Hematopoietic multipotent progenitor cell treated with erythropoietin and hydrocortisone succinate and interleukin-3 and kit ligand, for 4 days (in vitro differentiated cells): ENCODE measurements around the gene UBE2L6.

Experiments used
- DNase-seq: peaks from one replicate; pipeline ENCODE4 v3.0.0-alpha.2; 2015

Gene UBE2L6

DNA sequence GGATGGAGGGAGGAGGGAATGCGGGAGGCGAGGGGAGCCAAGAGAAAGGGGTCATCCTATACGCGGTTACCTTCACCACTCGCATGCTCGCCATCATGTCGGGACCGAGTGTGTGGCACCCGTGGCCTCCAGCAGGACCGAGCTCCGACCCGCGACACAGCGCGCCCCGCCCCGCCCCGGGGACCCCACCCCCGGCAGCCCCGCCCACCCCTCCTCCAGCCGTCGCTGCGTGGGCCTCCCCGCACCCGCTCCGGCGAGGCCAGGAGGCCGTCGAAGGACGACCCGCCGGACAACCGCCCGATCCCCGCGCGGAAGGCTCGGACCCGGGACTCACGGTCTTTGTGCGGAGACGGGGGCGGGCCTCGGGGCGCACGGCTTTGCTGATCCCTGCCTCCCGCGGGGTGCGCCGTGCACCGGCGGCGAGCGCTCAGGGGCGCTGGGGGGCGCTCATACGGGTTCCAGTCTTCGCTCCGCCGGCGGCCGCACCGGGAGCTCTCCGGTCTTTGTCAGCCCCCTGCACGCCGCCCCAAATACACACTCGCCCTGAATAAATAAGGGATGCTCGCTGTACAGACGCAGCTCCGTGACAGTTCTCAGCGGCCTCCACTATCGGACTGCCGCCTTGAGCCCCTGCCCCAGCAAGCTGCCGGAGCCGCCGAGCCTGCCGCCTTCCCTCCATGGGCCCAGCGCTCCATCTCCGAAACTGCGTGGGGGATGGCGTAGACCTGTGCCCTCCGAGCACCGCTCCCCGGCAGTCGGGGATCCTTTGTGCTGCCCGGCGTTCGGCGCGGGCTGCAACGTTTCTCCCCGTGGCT is at the start of gene UBE2L6:
Gene UBE2L6, minus strand, starts transcription at position 158 of the 815 bp plus-strand sequence. Its CDS starts 61 bp downstream, at position 97.
- peak; percentile 79 for DNase-seq

DNA sequence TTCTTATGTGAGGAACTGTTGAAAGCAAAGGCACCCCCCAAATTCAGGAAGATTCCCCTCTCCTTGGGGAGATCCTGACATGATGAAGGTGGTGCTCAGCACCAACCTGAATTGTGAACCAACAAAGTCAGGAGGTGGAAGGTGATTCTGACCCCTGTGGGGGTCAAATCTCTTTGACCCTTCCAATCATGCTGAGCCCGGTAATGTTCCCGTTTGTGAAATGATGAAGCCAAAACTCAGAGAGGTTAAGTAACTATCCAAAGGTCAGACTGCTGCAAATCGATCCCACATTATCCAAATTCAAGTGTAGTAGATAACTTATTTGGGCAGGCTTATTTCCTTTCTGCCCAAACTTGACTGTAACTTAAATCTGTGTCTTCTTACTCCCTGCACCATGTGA is 49.1 kb upstream of the UBE2L6 start:
- DNase-seq: no peak

DNA sequence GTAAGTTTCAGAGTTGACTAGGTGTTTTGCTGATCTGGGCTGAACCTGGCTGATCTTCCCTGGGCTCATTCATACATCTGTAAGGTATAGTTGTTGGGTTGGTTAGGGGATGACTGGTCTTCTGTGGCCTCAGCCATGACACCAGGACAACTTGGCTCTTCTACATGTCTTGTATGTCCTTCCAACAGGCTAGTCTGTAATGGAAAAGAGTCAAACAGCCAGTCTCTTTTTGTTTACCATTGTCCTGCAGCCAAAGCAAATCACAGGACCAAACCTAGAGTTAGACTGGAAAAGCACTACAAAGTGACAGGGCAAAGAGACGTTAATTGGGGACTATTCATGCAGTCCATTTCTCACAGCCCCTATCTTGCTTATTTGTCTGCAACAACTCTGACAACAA is 47.8 kb upstream of the UBE2L6 start:
- DNase-seq: no peak

DNA sequence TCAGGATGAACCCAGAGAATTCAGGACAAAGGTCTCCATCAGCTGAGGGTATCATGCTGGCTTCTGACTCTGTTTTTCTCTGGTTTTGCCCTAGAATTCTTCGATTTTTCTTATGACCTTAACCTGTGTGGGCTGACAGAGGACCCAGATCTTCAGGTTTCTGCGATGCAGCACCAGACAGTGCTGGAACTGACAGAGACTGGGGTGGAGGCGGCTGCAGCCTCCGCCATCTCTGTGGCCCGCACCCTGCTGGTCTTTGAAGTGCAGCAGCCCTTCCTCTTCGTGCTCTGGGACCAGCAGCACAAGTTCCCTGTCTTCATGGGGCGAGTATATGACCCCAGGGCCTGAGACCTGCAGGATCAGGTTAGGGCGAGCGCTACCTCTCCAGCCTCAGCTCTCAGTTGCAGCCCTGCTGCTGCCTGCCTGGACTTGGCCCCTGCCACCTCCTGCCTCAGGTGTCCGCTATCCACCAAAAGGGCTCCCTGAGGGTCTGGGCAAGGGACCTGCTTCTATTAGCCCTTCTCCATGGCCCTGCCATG is 46.8 kb upstream of the UBE2L6 start:
- DNase-seq: no peak

DNA sequence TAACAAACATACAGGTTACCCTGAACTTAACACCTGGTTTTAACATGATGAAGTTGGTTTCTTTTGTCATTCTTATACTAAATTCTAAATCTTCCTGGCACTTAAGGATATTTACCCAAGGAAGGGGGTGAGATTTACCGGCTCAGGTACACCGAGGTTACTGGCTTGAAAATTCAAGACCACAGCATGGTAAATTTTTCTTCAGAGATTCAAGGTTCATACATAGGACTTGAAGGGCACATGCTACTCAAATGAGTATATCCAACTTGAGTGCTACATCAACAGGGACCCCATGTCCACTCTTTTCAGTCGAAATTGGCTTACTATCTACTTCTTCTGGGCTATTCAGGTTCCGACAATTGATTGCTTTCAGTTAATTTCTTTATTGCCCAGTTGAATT is 42.7 kb upstream of the UBE2L6 start:
- DNase-seq: no peak

DNA sequence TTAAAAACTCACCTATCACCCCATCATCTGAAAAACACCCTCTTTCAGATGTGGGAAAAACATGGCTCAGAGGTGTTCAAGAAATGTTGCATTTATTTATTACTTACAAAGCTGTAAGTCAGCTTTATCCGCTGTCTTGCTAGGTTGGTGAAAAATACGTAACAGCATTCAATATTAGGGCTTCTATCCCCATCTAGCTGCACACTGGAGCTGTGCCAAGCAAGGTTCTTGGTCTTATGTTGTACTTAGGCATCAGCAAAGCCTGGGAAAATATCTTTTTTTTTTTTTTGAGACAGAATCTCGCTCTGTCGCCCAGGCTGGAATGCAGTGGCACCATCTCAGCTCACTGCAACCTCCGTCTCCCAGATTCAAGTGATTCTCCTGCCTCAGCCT is 37.6 kb upstream of the UBE2L6 start:
- DNase-seq: peak; percentile 73

DNA sequence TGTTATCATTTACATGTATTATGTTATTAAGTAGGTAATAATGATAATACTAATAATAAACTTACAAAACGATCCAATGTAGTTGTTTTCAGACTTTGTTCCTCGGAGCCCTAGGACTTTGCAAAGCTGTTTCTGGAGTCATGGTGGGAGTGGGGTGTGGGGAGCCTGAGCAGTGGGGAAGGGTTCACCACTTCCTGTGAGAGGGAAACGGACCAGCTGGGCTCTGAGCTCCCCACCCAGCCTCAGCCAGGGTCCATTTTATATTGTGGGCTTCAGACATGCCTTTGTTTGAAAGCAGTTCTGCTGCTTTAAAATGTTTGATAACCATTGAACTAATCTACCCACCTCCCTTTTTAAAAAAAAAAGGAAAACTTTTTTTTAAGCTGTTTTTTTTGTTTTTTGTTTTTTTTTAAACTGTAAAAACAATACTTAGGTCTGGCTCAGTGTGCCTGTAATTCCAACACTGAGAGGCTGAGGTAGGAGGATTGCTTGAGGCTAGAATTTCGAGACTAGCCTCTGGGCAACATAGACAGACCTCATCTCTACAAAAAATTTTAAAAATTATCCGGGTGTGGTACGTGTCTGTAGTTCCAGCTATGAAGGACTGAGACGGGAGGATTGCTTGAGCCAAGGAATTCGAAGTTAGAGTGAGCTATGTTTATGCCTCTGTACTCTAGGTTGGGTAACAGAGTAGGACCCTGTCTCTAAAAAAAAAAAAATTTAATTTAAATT is 37.0 kb upstream of the UBE2L6 start:
- DNase-seq: peak; percentile 91

DNA sequence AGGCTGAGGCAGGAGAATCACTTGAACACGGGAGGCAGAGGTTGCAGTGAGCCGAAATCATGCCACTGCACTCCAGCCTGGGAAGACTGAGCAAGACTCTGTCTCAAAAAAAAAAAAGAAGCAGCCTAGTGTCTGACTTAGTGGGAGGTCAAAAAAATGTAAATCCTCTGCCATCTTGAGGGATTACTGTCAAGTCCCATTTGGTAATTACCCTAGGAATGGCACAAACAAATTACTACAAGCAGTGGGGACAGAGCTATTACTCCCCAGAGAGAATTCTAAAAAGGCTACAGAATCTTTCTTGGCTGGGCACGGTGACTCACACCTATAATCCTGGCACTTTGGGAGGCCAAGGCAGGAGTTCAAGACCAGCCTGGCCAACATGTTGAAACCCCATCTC is 33.8 kb upstream of the UBE2L6 start:
- DNase-seq: no peak

DNA sequence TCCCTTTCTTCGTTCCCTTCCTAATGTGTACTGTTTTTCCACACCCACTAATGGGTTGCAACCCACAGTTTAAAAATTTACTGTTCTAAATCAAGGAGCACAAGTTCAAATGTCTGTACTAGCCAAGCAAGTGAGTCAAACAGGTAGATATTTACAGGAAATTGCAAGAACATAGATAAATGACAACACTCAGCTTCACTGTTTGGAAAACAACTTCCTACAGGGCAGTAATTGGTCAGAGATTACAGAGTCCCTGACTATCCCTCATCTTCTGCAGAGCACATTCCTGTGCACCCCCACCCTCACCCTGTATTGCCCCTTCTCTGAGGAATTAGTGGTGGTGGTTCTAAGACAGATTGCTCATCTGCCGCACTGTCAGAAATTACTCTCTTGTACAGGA is 31.9 kb upstream of the UBE2L6 start:
- DNase-seq: no peak

DNA sequence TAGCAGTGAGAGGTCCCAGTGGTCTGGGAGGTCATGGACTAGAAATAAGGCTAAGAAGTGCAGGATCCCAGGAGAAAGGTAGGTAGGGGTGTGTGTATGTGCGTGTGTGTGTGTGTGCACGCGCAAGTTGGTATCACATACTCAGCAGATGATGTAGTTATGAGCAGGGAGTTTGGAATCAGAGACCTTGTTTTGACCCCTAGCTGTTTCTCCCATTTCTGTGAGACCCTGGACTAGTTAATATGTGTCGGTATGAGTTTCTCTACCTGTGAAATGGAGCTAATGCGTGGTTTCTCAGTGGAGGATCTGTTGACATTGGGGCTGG is 31.3 kb upstream of the UBE2L6 start:
- DNase-seq: no peak

DNA sequence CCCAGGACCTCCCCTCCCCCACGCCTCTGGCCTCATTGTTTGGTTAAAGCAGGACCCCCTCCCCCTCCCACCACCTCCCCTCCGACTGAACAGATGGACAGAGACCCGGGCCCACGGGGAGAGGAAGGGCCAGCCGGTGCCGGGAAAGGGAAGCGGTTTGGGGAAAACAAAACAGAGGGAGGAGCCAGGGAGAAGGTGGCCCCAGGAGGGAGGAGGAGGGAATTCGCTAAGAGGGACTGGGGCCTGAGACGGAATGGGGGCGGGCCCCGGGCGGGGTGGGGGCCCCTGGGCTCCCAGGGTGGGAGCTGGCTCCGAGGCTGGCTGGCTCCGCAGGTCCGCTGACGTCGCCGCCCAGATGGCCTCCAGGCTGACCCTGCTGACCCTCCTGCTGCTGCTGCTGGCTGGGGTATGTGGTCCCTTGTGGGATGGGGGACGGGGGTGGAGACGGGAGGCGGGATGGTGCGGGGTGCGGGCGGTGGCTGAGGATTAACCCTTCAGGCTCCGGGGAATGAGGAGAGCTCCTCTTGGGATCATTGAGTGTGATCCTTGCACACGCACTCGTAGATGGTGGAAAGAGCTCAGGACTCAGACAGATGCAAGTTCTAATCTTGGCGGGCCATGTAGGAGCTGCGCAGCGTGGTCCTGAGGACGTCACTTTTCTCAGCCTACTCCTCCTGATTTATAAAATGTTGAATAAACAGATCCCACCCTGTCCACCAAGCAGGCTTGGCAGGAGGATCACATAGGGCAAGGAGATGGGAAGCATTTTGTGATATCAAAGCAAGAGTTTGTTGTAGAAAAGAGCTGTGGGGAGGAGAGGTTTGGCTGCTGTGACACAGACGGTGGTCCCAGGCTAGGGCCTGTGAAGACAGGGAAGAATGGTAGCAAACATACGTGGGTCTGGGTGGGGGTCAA is 30.7 kb upstream of the UBE2L6 start:
- DNase-seq: peak; percentile 44

DNA sequence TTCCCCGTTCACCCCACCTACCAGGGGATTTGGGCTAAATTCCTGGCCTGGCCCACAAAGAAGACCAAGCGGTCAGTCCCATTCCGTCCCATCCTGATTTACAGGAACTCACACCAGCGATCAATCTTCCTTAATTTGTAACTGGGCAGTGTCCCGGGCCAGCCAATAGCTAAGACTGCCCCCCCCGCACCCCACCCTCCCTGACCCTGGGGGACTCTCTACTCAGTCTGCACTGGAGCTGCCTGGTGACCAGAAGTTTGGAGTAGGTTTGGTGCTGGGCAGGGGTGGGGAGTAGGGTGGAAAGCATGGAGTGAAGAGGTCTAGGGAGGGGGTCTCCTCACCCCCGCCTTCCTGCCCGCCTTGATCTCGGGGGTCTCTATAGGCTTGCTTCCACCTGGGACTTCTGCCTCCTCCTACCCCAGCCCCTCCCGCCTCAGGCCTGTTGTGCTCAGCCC is 30.0 kb upstream of the UBE2L6 start, which contains the start of gene SERPING1:
Gene SERPING1, plus strand, starts transcription at position 225 of the 455 bp plus-strand sequence. CDS start 586 bp downstream, outside the sequence.
- no peak for DNase-seq

DNA sequence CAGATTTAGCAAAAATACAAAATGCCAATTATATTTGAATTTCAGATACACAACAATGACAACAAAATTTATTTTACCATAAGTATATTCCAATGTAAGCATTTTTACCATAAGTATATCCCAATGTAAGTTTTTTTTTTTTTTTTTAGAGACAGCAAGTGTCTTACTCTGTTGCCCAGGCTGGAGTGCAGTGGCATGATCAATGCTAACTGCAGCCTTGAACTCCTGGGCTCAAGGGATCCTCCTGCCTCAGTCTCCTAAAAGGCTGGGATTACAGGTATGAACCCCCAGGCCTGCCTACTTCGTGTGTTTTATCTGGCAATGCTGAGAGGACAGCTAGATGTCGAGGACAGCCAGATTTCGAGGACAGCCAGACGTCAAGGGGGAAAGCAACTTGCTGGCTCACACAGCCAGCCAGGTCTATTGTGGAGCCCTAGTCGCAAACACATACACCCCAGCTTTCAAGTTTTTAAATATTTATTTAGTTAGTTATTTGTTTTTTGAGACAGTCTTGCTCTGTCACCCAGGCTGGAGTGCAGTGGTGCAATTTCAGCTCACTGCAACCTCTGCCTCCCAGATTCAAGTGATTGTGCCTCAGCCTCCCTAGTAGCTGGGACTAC is 28.9 kb upstream of the UBE2L6 start:
- no peak for DNase-seq

DNA sequence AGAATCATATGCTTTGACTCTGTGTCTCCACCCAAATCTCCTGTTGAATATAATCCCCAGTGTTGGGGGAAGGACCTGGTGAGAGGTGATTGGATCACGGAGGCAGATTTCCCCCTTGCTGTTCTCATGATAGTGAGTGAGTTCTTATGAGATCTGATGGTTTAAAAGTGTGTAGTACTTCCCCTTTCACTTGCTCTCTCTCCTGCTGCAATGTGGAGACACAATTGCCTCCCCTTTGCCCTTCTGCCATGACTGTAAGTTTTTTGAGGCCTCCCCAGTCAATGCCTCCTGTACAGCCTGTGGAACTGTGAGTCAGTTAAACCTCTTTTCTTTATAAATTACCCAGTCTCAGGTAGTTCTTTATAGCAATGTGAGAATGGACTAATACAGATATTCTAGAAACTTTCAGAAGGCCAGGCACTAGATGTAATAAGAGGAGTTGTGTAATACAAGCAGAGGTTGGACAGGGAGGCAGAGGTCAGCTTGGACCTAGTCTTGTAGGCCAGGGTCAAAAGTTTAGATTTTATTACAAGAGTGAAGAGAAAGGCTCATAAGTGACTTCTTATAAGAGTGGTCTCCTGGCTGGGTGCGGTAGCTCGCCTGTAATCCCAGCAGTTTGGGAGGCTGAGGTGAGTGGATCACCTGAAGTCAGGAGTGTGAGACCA is 20.7 kb upstream of the UBE2L6 start:
- DNase-seq: peak; percentile 64

DNA sequence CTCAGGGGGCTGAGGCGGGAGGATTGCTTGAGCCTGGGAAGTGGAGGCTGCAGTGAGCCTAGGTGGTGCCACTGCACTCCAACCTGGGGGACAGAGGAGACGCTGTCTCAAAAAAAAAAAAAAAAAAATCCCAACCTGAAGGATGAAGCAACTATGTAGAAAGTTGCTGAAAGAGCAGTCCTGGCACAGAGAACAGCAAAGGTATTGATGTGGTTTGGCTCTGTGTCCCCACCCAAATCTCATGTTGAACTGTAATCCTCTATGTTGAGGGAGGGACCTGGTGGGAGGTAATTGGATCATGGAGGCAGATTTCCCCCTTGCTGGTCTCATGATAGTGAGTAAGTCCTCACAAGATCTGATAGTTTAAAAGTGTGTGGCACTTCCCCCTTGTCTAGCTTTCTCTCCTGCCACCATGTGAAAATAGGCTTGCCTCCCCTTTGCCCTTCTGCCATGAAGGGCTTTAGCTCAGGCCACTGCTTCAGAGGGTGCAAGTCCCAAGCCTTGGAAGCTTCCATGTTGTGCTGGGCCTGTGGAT is 19.3 kb upstream of the UBE2L6 start:
- DNase-seq: no peak

DNA sequence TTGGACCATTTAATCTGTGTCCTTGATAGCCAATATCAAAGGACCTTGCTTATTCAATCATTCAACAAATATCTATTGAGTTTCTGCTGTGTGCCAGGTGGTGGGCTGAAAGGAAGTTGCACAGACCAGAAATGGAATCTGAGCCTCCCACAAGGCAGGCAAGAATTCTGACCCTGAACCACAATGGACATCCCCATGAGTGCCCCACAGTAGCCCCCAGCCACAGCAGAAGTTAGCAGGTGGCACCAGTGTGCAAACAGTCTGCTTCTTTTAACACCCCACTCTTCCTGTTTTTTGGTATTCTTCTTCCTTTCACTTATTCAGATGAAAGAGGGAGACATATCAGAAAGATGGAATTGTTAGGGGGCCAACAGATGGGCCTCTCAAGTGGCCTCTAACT is 17.8 kb upstream of the UBE2L6 start:
- peak; percentile 45 for DNase-seq

DNA sequence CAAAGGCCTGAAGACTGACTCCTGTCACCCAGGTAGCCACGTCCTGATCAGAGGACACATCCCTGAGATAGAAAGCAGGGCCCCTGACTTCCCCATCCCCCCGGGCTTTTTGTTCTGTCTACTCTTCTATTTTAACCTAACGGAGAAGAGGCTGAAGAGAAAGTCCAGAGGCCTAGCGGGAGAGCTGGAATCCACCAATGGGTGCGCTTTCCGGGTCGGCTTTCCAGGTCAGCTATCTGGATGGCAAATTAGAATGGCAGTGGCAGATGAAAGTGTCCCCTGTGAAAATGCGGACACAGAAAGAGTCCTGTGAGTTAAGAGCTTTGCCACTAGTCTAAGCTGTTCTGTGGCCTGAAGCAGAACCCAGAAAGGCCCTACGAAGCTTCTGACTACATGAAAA is 16.9 kb upstream of the UBE2L6 start:
- no peak for DNase-seq

DNA sequence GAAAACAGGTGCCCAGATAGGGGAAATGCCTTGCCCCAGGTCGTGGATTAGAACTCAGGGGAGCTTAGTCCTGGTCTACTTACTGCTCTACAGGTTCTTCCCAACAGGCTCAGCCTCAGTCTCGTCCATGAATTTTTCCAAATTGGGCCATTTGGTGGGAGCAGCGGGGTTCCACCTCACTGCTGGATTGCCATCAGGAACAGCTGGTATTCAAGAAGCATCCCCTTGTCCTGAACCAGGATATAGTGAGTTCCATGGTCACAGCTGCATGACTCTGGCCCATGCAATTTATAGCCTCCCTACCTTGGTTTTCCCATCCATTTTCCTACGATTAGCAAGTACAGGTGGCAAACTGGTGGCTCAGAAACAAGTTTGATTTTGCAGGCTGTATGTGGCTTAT is 6.6 kb upstream of the UBE2L6 start:
- DNase-seq: no peak

DNA sequence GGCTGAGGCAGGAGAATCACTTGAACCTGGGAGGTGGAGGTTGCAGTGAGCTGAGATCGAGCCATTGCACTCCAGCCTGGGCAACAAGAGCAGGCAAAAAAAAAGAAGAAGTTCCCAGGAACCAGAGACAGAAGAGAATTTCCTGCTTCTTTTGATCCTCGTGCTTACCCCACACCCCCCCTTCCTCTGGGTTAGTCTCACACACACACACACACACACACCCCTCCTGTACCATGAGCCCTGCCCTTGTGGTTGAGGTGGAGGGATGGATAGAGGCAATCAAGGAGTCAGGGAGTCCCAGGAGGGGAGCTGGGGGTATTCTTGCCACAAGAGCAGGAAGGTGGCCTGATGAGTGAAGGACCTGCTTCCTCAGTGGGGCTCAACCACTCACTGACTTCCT is 4.1 kb upstream of the UBE2L6 start:
- peak; percentile 61 for DNase-seq

DNA sequence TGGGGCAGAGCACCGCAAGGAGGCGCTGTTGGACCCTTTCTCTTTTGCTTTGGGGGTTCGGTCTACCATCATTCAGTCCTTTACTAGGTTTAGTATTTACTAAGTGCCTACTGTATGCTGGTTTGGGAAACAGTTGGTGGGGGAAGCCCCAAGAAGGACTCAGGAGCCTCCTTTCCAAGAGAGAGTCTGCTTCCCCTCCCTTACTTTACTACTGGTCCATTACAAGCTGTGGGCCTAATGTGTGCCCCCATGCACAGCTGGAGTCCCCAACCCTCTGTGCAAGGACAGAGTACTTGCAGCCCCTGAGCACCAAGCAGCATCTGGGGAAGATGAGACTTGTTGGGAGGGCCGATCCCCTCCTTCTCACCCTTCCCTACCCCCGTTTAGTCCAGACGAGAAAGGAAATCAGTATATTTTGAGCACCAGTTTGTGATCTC is 876 bp upstream of the UBE2L6 start:
- DNase-seq: peak; percentile 92

DNA sequence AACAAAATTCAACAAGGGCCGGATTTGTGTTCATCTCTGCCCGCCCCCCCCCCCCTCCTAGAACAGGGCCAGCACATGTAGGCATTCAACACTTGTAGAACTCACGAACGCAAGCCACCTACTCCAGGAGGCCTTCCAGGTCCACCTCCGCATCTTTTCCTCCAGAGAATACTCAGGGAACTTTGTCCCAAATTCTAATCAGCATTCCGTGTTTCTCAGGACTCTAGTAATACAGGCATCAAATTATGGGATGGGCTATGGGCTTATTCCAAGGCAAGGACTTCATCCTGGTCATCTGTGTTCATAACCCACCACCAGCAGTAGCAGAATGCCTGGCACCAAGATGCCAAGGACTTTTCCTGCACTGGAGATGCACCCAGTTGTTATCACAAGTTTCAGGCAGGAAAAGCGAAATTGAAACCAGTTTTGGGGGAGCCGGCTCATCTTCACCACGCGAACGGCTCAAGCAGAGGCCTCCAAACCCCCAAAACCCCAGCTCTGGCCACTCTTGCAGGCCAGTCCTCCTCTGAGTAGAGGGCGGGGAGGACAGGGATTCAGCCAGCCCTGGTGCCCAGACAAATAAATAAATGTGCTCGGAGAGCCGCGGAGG is 462 bp downstream of the UBE2L6 start:
- DNase-seq: peak; percentile 55
